AG20443 (cell line): ENCODE data around the gene MYB.
"Not testable (repeated sequence)": the region's sequence is repeated elsewhere in the genome, so short reads cannot be mapped to it uniquely, and the experiment has no call there.

Source experiments
- DNase-seq: peaks from one replicate; pipeline ENCODE4 v3.0.0; 2012; ENCODE audit warnings: low spot score, mixed read lengths

Gene MYB

GRCh38 chr6:135222623-135223022 lies 41.5 kb downstream of the MYB start:
- no peak for DNase-seq

- no peak for DNase-seq
These were observed 43.0 kb downstream of the MYB start for GRCh38 chr6:135224037-135224647.

GRCh38 chr6:135225911-135226310 lies 44.8 kb downstream of the MYB start:
- DNase-seq, result no peak

- DNase-seq, result no peak
These were observed 45.4 kb downstream of the MYB start for GRCh38 chr6:135226537-135226936.

- no peak for DNase-seq
These were observed 46.2 kb downstream of the MYB start for GRCh38 chr6:135227349-135227748.

GRCh38 chr6:135227758-135228157 lies 46.6 kb downstream of the MYB start:
- no peak for DNase-seq

- no peak for DNase-seq
These were observed 47.4 kb downstream of the MYB start for GRCh38 chr6:135228486-135228885.

- no peak for DNase-seq
These were observed 48.9 kb downstream of the MYB start for GRCh38 chr6:135229996-135230395.

- DNase-seq, result no peak
These were observed 49.8 kb downstream of the MYB start for GRCh38 chr6:135230711-135231468.

- DNase-seq, result no peak
These were observed 50.3 kb downstream of the MYB start for GRCh38 chr6:135231469-135231844.

- DNase-seq, result no peak
These were observed 52.8 kb downstream of the MYB start for GRCh38 chr6:135233686-135234491.

- DNase-seq, result no peak
These were observed 53.3 kb downstream of the MYB start for GRCh38 chr6:135234492-135234780.

- no peak for DNase-seq
These were observed 54.6 kb downstream of the MYB start for GRCh38 chr6:135235716-135236115.

GRCh38 chr6:135236319-135236718 lies 55.2 kb downstream of the MYB start:
- no peak for DNase-seq

- DNase-seq, result no peak
These were observed 55.6 kb downstream of the MYB start for GRCh38 chr6:135236732-135237131.

- DNase-seq, result no peak
These were observed 59.6 kb downstream of the MYB start for GRCh38 chr6:135240711-135241110.

- no peak for DNase-seq
These were observed 63.0 kb downstream of the MYB start for GRCh38 chr6:135243871-135244796.

GRCh38 chr6:135244805-135245204 lies 63.7 kb downstream of the MYB start:
- no peak for DNase-seq

GRCh38 chr6:135246412-135247012 lies 65.4 kb downstream of the MYB start:
- DNase-seq, result not testable (repeated sequence)

- no peak for DNase-seq
These were observed 69.1 kb downstream of the MYB start for GRCh38 chr6:135250234-135250633.

GRCh38 chr6:135250751-135251497 lies 69.8 kb downstream of the MYB start:
- no peak for DNase-seq
